Vagina (tissue), 2 donors: ENCODE measurements around the gene LCN1.

Source experiments
- POLR2A ChIP-seq, 2 donors: fragments of 450-650 bp; IDR thresholded peaks; one replicate each; pipeline ENCODE4 v1.6.1; 2017; ENCODE audit warnings: antibody characterized with exemption in 2 of 2, mild to moderate bottlenecking in 2 of 2, moderate library complexity in 2 of 2
- POLR2AphosphoS5 ChIP-seq, 2 donors: sonication (generic); formaldehyde crosslinking; IDR thresholded peaks; one replicate each; pipeline ENCODE4 v1.9.0; 2017; ENCODE audit warnings: antibody characterized with exemption in 2 of 2, mild to moderate bottlenecking in 2 of 2, low read depth in 1 of 2; ENCODE audit not compliant: insufficient read depth in 1 of 2
- TF ChIP-seq, protein P1 (sequence below), 3 experiments: fragments of 450-650 bp in 2 of 3; fragments of 200-600 bp in 1 of 3; sonication (generic) in 1 of 3; IDR thresholded peaks; one replicate each; pipeline ENCODE4 v1.5.1; 2017 to 2019; ENCODE audit warnings: antibody characterized with exemption in 3 of 3, mild to moderate bottlenecking in 2 of 3, moderate library complexity in 2 of 3

DNA sequence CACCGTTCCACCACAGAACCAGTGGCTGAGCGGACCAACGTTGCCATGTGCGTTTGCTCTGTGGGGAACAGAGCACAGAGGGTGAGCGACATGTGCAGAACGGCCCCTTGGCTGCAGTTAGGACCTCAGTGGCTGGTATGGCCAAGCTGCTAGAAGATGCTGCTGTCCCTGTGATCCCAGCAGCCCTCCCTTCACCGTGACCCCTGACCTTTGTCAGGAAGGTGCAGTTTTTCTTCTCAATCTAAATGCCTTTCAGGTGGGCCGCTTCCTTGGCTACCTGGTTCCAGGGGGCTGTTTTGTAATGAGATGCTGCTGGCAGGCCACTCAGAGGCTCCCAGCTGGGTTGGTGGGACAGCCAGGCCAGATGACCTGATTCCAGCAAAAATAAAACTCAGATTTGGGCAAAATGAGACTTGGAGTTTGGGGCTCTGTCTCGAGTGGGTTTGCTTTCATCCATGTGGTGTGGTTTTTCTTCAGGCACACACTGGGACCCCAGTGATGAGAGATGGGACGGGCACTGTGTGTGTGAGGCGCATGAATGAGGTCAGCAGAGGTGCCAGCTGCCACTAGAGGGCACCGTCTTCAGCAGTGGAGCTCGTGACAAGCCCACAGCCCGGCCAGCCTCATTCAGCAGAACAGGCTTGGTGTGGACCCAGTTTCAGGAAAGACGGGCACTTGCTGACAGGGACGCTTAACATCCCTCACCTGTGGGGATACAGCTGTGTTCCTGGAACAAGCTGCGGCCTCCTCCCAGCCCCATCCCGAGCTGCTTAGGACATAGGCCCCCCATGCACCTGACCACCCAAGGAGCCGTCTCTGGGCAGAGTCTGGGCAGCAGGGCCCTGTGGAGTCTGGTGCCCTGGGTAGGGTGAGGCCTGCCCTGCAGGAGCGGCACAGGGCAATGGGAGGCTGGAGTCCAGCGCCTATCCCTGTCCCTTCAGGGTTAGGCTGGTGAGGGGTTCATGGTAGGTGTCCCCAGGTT is 16.7 kb upstream of the LCN1 start:
- TF ChIP-seq POLR2A (IDR thresholded peaks at IDR 0.05) (no peak), POLR2AphosphoS5 (IDR thresholded peaks at IDR 0.05; ENCODE audit: insufficient read depth in 1 of 2, low read depth in 1 of 2) (no peak)
- TF ChIP-seq, protein P1, sequence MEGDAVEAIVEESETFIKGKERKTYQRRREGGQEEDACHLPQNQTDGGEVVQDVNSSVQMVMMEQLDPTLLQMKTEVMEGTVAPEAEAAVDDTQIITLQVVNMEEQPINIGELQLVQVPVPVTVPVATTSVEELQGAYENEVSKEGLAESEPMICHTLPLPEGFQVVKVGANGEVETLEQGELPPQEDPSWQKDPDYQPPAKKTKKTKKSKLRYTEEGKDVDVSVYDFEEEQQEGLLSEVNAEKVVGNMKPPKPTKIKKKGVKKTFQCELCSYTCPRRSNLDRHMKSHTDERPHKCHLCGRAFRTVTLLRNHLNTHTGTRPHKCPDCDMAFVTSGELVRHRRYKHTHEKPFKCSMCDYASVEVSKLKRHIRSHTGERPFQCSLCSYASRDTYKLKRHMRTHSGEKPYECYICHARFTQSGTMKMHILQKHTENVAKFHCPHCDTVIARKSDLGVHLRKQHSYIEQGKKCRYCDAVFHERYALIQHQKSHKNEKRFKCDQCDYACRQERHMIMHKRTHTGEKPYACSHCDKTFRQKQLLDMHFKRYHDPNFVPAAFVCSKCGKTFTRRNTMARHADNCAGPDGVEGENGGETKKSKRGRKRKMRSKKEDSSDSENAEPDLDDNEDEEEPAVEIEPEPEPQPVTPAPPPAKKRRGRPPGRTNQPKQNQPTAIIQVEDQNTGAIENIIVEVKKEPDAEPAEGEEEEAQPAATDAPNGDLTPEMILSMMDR (IDR thresholded peaks at IDR 0.05), result peak in 1 of 3 experiments; percentile 32
